Stimulated activated naive B cell treated with anti-CD40 and anti-IgM and Interleukin-4, amounts not matched to agents 10 μg/mL and 1 μg/mL and 100 μg/mL, for 72 hours (primary cell): ENCODE measurements around the gene MUC6.
"Not testable (repeated sequence)": the region's sequence is repeated elsewhere in the genome, so short reads cannot be mapped to it uniquely, and the experiment has no call there.

Experiments
- ATAC-seq, 2 donors: fragments of 150-1000 bp; cut with Tn5 transposase; replicated peaks; 2 replicates each; pipeline ENCODE4 v1.10.0; 2021; ENCODE audit warnings: moderate library complexity in 1 of 2
- DNase-seq: peaks from one replicate; pipeline ENCODE4 v3.0.0; 2021
- H3K27ac Mint-ChIP-seq: one replicate; pipeline ENCODE4 v1.8.0; 2022; ENCODE audit warnings: mild to moderate bottlenecking, mixed read lengths
- H3K27me3 Mint-ChIP-seq, 2 donors: one replicate each; pipeline ENCODE4 v1.8.0; 2022; ENCODE audit warnings: mixed read lengths in 2 of 2
- H3K36me3 Mint-ChIP-seq, 2 donors: one replicate each; pipeline ENCODE4 v1.8.0; 2022; ENCODE audit warnings: mixed read lengths in 2 of 2, mild to moderate bottlenecking in 1 of 2
- H3K4me1 Mint-ChIP-seq, 2 donors: one replicate each; pipeline ENCODE4 v1.8.0; 2022; ENCODE audit warnings: mixed read lengths in 2 of 2, mild to moderate bottlenecking in 1 of 2
- H3K4me3 Mint-ChIP-seq, 2 donors: one replicate each; pipeline ENCODE4 v1.8.0; 2022; ENCODE audit warnings: mild to moderate bottlenecking in 2 of 2, mixed read lengths in 2 of 2, moderate library complexity in 1 of 2
- H3K9me3 Mint-ChIP-seq, 2 donors: one replicate each; pipeline ENCODE4 v1.8.0; 2022; ENCODE audit warnings: mixed read lengths in 2 of 2, mild to moderate bottlenecking in 1 of 2

Gene MUC6

DNA sequence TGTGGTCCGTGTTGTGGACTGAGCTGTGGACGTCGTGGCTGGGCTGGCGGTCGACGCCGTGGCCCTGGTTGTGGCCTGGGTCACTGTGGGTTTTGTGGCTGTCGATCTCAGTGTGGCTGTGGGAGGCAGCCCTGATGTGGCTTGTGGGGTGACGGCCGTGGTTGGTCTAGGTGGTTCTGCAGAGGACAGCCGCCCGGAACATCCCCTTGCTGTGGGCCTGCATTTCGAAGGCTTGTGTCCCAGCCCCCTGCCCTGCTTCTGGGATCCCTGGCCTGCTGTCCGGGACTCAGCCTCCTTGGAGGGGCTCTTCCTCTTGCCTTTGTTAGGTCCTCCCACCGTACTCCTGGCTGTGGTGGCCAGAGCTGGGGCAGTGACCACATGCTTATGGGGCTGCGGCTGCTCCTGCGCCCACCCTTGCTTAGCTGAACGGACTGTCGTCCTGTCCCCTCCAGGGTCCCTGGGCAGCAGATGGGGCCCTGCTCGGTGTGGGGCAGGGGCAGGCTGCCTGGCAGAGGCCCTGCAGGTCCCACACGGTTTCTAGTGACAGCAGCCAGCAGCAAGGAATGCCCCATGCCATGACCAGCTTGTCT is 17.1 kb downstream of the MUC6 start:
- H3K36me3 Mint-ChIP-seq = peaks cover 16 to 30% of the 10 kb centered on the region in 2 donors
- no peaks in the 10 kb centered on the region for H3K27me3 Mint-ChIP-seq
- DNase-seq (no peak), ATAC-seq (no peak)
- H3K27ac Mint-ChIP-seq = no peak overlapping the region
- no peak overlapping the region for H3K4me3 Mint-ChIP-seq
- peaks cover 10 to 19% of the 10 kb centered on the region in 2 donors for H3K9me3 Mint-ChIP-seq
- peaks cover 20 to 27% of the 10 kb centered on the region in 2 donors for H3K4me1 Mint-ChIP-seq

- Mint-ChIP-seq H3K4me1 (peaks cover 20 to 26% of the 10 kb centered on the region in 2 donors), H3K27me3 (no peaks in the 10 kb centered on the region), H3K4me3 (no peak overlapping the region), H3K27ac (no peak overlapping the region), H3K36me3 (peaks cover 16 to 29% of the 10 kb centered on the region in 2 donors), H3K9me3 (peaks cover 10 to 19% of the 10 kb centered on the region in 2 donors)
- DNase-seq = no peak
- ATAC-seq = no peak
Measured at GRCh38 chr11:1018091-1018490, 18.4 kb downstream of the MUC6 start.

DNA sequence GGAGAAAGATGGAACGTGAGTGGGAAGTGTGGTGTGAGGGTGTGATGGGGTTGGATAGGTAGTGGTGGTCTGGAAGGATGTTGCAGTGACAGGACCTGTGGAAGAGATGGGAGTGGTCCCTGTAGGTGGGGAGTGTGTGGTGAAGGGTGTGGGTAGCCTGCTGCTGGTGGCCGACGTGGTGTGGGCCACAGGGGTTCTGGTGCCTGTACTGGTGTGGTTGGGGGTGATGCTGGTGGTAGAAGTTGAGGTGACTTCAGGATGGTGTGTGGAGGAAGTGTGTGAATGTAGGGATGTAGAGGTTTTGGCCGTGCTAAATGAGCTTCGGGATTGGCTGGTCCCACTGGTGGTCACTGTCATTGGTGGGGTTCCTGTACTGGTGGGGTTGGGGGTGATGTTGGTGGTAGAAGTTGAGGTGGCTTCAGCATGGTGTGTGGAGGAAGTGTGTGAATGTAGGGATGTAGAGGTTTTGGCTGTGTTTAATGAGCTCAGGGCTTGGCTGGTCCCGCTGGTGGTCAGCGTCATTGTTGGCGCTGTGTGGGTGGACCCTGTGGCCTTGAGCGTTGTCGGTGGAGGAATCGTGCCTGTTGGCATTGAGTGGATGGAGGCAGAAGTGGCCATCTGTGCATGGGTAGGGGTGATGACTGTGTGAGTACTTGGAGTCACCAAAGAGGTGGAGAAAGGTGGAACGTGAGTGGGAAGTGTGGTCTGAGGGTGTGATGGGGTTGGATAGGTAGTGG is 19.1 kb downstream of the MUC6 start:
- H3K27ac Mint-ChIP-seq = no peak overlapping the region
- peaks cover 10 to 19% of the 10 kb centered on the region in 2 donors for H3K9me3 Mint-ChIP-seq
- H3K4me3 Mint-ChIP-seq = no peak overlapping the region
- peaks cover 20 to 25% of the 10 kb centered on the region in 2 donors for H3K4me1 Mint-ChIP-seq
- ATAC-seq = no peak
- no peaks in the 10 kb centered on the region for H3K27me3 Mint-ChIP-seq
- H3K36me3 Mint-ChIP-seq = peaks cover 16 to 24% of the 10 kb centered on the region in 2 donors
- DNase-seq = no peak

- H3K9me3 Mint-ChIP-seq = peaks cover 10 to 19% of the 10 kb centered on the region in 2 donors
- peaks cover 20 to 25% of the 10 kb centered on the region in 2 donors for H3K4me1 Mint-ChIP-seq
- not testable (repeated sequence) for H3K4me3 Mint-ChIP-seq, H3K27ac Mint-ChIP-seq, H3K27me3 Mint-ChIP-seq, DNase-seq
- peaks cover 18 to 29% of the 10 kb centered on the region in 2 donors for H3K36me3 Mint-ChIP-seq
- peak in 1 of 2 donors; percentile 20 for ATAC-seq
Measured at GRCh38 chr11:1016610-1017126, 19.9 kb downstream of the MUC6 start.

DNA sequence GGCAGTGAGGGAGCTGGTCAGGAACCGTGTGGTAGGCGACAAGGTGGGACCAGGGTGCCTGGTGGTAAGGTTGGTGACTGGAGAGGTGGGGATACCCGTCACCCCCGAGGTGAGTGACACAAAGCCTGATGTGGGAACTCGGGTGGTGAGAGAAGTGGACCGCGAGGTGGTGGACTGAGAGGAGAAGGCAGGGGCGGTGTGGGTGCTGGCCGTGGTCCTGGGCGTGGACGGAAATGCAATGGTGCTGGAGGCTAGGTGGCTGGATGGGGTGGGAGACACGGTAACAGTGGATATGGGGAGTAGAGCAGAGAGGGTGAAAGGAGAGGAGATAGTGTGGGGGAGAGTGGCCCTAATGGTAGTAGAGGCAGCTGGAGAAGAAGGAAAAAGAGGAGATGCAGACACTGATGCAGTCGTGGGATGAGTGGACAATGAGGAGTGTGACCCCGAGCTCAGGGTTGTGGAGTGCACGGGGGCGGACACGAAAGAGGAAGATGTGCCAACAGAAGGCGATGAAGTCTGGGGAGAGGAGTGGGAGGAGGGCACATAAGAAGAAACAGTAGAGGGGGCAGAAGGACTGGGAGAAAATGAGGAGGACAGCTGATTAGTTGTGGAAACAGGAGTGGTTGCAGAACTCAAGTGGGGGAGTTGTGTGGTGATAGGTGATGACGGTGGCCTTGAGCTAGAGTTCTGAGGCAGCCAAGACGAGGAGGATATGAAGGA is 20.5 kb downstream of the MUC6 start:
- peaks cover 20 to 25% of the 10 kb centered on the region in 2 donors for H3K4me1 Mint-ChIP-seq
- DNase-seq (no peak), ATAC-seq (no peak)
- H3K4me3 Mint-ChIP-seq = no peak overlapping the region
- H3K9me3 Mint-ChIP-seq = peaks cover 10 to 19% of the 10 kb centered on the region in 2 donors
- H3K36me3 Mint-ChIP-seq = peaks cover 18 to 33% of the 10 kb centered on the region in 2 donors
- no peak overlapping the region for H3K27ac Mint-ChIP-seq
- no peaks in the 10 kb centered on the region for H3K27me3 Mint-ChIP-seq

DNA sequence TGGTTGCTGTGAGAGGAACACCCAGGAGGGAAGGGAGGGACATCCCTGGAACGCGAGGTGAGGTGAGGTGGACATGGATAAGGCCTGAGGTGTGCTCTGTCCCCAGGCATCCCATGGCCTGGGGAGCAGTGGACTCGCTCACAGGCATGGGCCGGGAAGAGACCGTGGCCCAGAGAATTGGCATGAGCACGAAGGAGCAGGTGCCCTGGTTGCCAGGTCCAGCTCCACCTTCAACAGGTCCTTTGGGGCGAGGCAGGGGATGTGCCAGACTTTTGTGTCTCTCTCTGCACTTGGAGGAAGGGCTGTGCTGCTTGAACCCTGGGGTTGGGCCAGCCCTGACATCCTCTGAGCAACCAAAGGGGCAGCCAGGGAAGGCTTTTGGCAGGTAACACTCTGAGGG is 21.5 kb downstream of the MUC6 start:
- no peak overlapping the region for H3K27ac Mint-ChIP-seq
- H3K4me3 Mint-ChIP-seq = no peak overlapping the region
- peaks cover 10 to 19% of the 10 kb centered on the region in 2 donors for H3K9me3 Mint-ChIP-seq
- DNase-seq (no peak), ATAC-seq (no peak)
- H3K36me3 Mint-ChIP-seq = peaks cover 27 to 42% of the 10 kb centered on the region in 2 donors
- peaks cover 20 to 25% of the 10 kb centered on the region in 2 donors for H3K4me1 Mint-ChIP-seq
- H3K27me3 Mint-ChIP-seq = no peaks in the 10 kb centered on the region

DNA sequence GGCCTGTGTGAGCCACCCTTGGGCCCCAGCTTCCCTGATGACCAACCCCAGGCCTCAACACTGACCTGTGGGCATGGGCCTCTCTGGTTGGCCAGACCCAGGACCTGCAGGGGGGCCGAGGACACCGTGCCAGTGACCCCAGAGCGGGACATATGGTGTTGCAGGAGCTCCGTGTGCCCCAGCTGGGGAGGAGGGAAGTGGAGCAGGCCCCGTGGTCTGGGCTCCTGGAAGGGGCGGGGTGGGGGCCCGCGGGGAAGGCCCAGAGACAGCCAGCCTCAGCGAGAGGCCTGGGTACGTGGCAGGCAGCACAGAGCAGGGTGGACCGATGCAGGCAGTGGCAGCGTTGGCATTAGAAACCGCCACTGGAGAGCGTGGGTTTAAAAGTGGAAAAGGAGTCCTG is 22.2 kb downstream of the MUC6 start:
- ATAC-seq = no peak
- peaks cover 20 to 25% of the 10 kb centered on the region in 2 donors for H3K4me1 Mint-ChIP-seq
- no peak overlapping the region for H3K4me3 Mint-ChIP-seq
- DNase-seq = no peak
- H3K9me3 Mint-ChIP-seq = peaks cover 10 to 19% of the 10 kb centered on the region in 2 donors
- peaks cover 31 to 48% of the 10 kb centered on the region in 2 donors for H3K36me3 Mint-ChIP-seq
- H3K27me3 Mint-ChIP-seq = no peaks in the 10 kb centered on the region
- H3K27ac Mint-ChIP-seq = no peak overlapping the region

DNA sequence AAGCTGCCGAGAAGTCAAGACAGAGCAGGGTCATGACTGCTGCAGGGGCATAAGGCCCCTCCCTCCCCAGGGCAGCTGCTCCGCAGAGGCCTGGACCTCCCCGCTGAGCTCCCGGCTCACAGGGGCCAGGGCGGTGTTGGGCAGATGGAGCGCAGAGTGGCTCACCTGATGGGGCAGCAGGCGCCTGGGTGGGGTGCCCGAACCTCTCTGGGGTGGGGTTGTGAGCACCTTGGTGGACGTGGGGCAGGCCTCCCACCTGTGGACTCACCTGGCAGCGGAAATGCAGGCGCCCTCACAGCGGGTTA is 22.9 kb downstream of the MUC6 start:
- DNase-seq (no peak), ATAC-seq (no peak)
- H3K4me1 Mint-ChIP-seq = peaks cover 20 to 25% of the 10 kb centered on the region in 2 donors
- H3K9me3 Mint-ChIP-seq = peaks cover 10 to 19% of the 10 kb centered on the region in 2 donors
- H3K4me3 Mint-ChIP-seq = no peak overlapping the region
- no peak overlapping the region for H3K27ac Mint-ChIP-seq
- H3K36me3 Mint-ChIP-seq = peaks cover 31 to 52% of the 10 kb centered on the region in 2 donors
- H3K27me3 Mint-ChIP-seq = no peaks in the 10 kb centered on the region

DNA sequence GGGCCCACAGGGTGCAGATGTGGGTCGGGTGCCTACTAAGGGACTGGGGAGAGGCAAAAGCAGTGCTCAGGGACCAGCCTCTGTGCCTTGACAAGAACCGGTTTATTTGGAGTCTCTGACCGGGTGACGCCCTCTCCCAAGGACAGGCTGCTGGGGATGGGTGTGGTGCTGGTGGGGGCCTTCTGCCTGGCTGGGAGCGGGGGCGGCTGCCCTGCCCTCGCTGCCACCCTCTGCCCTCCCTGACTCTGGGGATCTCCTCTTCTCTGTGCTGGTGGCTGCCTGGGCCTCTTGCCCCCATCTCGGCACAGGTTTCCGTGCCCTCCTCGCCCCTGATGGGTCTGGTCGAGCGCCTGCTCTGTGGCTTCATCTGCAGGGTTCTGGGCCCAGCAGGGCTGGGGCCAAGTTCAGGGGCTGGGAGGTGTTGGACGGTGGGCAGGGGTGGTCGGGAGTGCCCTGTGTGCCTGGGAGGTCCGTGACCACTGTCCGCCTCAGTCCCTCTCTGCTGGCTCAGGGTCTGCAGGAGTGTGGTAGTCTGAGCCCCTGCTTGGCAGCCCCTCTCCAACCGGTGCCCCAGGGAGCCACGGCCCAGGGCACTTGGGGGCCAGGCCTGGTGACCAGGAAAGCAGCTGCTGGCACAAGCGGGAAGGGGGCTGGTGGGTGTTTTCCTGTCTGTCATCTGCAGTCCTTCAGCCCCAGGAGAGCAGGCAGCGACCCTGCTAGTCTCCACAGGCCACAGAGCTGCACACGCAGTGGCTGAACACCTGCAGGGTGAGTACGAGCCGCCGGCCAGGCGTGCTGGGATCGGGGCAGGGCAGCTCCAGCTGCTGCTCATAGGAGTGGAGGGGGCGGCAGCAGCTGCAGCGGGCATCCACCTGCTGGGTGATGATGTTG is 23.5 kb downstream of the MUC6 start:
- peaks cover 30 to 50% of the 10 kb centered on the region in 2 donors for H3K36me3 Mint-ChIP-seq
- no peak overlapping the region for H3K27ac Mint-ChIP-seq
- DNase-seq (no peak), ATAC-seq (no peak)
- no peaks in the 10 kb centered on the region for H3K27me3 Mint-ChIP-seq
- peaks cover 20 to 22% of the 10 kb centered on the region in 2 donors for H3K4me1 Mint-ChIP-seq
- H3K9me3 Mint-ChIP-seq = peaks cover 8 to 16% of the 10 kb centered on the region in 2 donors
- no peak overlapping the region for H3K4me3 Mint-ChIP-seq

- H3K27ac Mint-ChIP-seq = no peak overlapping the region
- peaks cover 6 to 9% of the 10 kb centered on the region in 2 donors for H3K9me3 Mint-ChIP-seq
- DNase-seq (no peak), ATAC-seq (no peak)
- no peak overlapping the region for H3K4me3 Mint-ChIP-seq
- peaks cover 16 to 17% of the 10 kb centered on the region in 2 donors for H3K4me1 Mint-ChIP-seq
- peaks cover 27 to 48% of the 10 kb centered on the region in 2 donors for H3K36me3 Mint-ChIP-seq
- no peaks in the 10 kb centered on the region for H3K27me3 Mint-ChIP-seq
Measured at GRCh38 chr11:1012291-1012690, 24.2 kb downstream of the MUC6 start.

GRCh38 chr11:1011320-1011698 is 25.2 kb downstream of the MUC6 start:
- DNase-seq (no peak), ATAC-seq (no peak)
- Mint-ChIP-seq H3K27ac (no peak overlapping the region), H3K36me3 (peaks cover 20 to 47% of the 10 kb centered on the region in 2 donors), H3K9me3 (no peaks in the 10 kb centered on the region), H3K27me3 (no peaks in the 10 kb centered on the region), H3K4me1 (peaks cover 6 to 8% of the 10 kb centered on the region in 2 donors), H3K4me3 (no peak overlapping the region)

- peaks cover 1 to 4% of the 10 kb centered on the region in 2 donors for H3K4me1 Mint-ChIP-seq
- ATAC-seq = no peak
- H3K27ac Mint-ChIP-seq = peak overlapping the region; percentile 47
- DNase-seq = no peak
- H3K9me3 Mint-ChIP-seq = no peaks in the 10 kb centered on the region
- peaks cover 24 to 48% of the 10 kb centered on the region in 2 donors for H3K36me3 Mint-ChIP-seq
- H3K4me3 Mint-ChIP-seq = no peak overlapping the region
- no peaks in the 10 kb centered on the region for H3K27me3 Mint-ChIP-seq
Measured at GRCh38 chr11:1010551-1011319, 25.8 kb downstream of the MUC6 start.

- no peak for ATAC-seq
- H3K4me3 Mint-ChIP-seq = no peak overlapping the region
- H3K9me3 Mint-ChIP-seq = no peaks in the 10 kb centered on the region
- no peaks in the 10 kb centered on the region for H3K4me1 Mint-ChIP-seq
- H3K36me3 Mint-ChIP-seq = peaks cover 31 to 56% of the 10 kb centered on the region in 2 donors
- DNase-seq = no peak
- H3K27me3 Mint-ChIP-seq = no peaks in the 10 kb centered on the region
- peak overlapping the region; percentile 65 for H3K27ac Mint-ChIP-seq
Measured at GRCh38 chr11:1009991-1010390, 26.5 kb downstream of the MUC6 start.
